ENCODE results near the gene COPA.
A peak's percentile ranks its signal among the peaks of the same experiment; 100 is the strongest.
"Not testable (repeated sequence)": the region's sequence is repeated elsewhere in the genome, so short reads cannot be mapped to it uniquely, and the experiment has no call there.

Gene COPA

GRCh38 chr1:160291248-160292220 is 51.5 kb downstream of the COPA start:
- TF ChIP-seq, protein P1, sequence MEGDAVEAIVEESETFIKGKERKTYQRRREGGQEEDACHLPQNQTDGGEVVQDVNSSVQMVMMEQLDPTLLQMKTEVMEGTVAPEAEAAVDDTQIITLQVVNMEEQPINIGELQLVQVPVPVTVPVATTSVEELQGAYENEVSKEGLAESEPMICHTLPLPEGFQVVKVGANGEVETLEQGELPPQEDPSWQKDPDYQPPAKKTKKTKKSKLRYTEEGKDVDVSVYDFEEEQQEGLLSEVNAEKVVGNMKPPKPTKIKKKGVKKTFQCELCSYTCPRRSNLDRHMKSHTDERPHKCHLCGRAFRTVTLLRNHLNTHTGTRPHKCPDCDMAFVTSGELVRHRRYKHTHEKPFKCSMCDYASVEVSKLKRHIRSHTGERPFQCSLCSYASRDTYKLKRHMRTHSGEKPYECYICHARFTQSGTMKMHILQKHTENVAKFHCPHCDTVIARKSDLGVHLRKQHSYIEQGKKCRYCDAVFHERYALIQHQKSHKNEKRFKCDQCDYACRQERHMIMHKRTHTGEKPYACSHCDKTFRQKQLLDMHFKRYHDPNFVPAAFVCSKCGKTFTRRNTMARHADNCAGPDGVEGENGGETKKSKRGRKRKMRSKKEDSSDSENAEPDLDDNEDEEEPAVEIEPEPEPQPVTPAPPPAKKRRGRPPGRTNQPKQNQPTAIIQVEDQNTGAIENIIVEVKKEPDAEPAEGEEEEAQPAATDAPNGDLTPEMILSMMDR (IDR thresholded peaks at IDR 0.05; ENCODE audit: control extremely low read depth, extremely low read depth, low read depth, missing control alignments): peak; percentile 75
- POLR2A ChIA-PET: interaction anchor here (0.9 kb wide), 1 partner anchor 35 kb away, joined by 4 read pairs; no protein-coding TSS in a partner anchor
- DNase-seq (ENCODE audit: extremely low spot score): peak; percentile 64
- CTCF ChIA-PET: interaction anchor here (0.6 to 9.7 kb wide), 67 partner anchors 11 to 246 kb away, joined by 3 to 126 read pairs (median 5); partner anchors contain the start of genes CASQ1, DCAF8, IGSF8 and PEA15

GRCh38 chr1:160287769-160288168 is 55.3 kb downstream of the COPA start:
- CTCF ChIA-PET: interaction anchor here (0.9 to 9.7 kb wide), 7 partner anchors 11 to 187 kb away, joined by 3 to 126 read pairs (median 12); partner anchors contain the start of genes CASQ1 and DCAF8
- POLR2A ChIA-PET: interaction anchor here (0.7 kb wide), 1 partner anchor 63 kb away, joined by 4 read pairs; no protein-coding TSS in a partner anchor
- DNase-seq (ENCODE audit: extremely low spot score): not testable (repeated sequence)

GRCh38 chr1:160285506-160285905 is 57.5 kb downstream of the COPA start:
- POLR2A ChIA-PET: interaction anchor here (0.9 kb wide), 1 partner anchor 66 kb away, joined by 3 read pairs; no protein-coding TSS in a partner anchor
- CTCF ChIA-PET: interaction anchor here (0.7 to 3.4 kb wide), 6 partner anchors 11 to 200 kb away, joined by 3 to 15 read pairs (median 3); no protein-coding TSS in a partner anchor
- TF ChIP-seq, protein P1 (IDR thresholded peaks at IDR 0.05; ENCODE audit: control extremely low read depth, extremely low read depth, low read depth, missing control alignments): no peak
- no peak for DNase-seq (ENCODE audit: extremely low spot score)

GRCh38 chr1:160284782-160285344 is 58.2 kb downstream of the COPA start, which contains the start of gene PEX19:
Gene PEX19, minus strand, starts transcription at chr1:160285133. Its CDS starts 9 bp downstream, at chr1:160285124.
- TF ChIP-seq, protein P1 (IDR thresholded peaks at IDR 0.05; ENCODE audit: control extremely low read depth, extremely low read depth, low read depth, missing control alignments): no peak
- DNase-seq (ENCODE audit: extremely low spot score): peak; percentile 97
- POLR2A ChIA-PET: interaction anchor here (0.9 kb wide), 1 partner anchor 65 kb away, joined by 3 read pairs; no protein-coding TSS in a partner anchor
- CTCF ChIA-PET: interaction anchor here (0.7 to 3.4 kb wide), 7 partner anchors 10 to 199 kb away, joined by 3 to 15 read pairs (median 3); no protein-coding TSS in a partner anchor

DNA sequence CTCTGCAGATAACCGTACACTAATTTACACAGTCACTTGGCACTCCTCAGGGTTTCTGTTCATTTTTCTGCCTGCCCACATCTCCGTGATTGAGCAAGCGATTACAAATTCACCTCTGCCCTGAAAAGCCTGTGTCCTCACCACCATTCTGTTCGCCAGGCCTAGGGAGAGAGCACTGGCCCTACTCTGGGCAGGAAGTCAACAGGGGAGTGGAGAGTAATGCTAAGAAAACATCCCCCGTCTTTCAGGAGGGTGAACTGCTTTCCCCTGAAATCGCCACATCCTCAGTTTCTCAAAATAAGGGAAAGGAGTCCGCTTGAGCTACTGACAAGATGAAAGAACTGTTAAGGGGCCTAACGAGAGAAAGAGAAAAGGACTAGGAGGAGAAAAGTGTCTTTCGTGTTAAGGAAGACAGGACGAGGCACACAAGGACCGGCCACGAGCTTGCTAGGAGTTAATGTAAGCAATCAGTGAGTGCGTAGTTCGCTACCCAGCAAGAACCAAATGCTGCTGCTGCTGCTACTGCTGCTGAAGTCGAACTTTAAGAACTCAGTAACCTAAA is 58.7 kb downstream of the COPA start:
- TF ChIP-seq, protein P1 (IDR thresholded peaks at IDR 0.05; ENCODE audit: control extremely low read depth, extremely low read depth, low read depth, missing control alignments): no peak
- ChIA-PET CTCF (interaction anchor here (0.6 to 3.4 kb wide), 7 partner anchors 23 to 95 kb away, joined by 3 to 15 read pairs (median 3); partner anchors contain the start of gene DCAF8), POLR2A (no interaction called here)
- DNase-seq (ENCODE audit: extremely low spot score): peak; percentile 19

- ChIA-PET CTCF (interaction anchor here (1.6 to 12.9 kb wide), 2 partner anchors 8 to 93 kb away, joined by 3 to 116 read pairs; no protein-coding TSS in a partner anchor), POLR2A (no interaction called here)
- no peak for DNase-seq (ENCODE audit: extremely low spot score)
- TF ChIP-seq, protein P1 (IDR thresholded peaks at IDR 0.05; ENCODE audit: control extremely low read depth, extremely low read depth, low read depth, missing control alignments): no peak
Measured at GRCh38 chr1:160282807-160283206, 60.2 kb downstream of the COPA start.
